T1000 (cell line): ENCODE measurements around the gene FNDC3A.
"Not testable (repeated sequence)": the region's sequence is repeated elsewhere in the genome, so short reads cannot be mapped to it uniquely, and the experiment has no call there.

Experiments
- DNase-seq: peaks from one replicate; lab custom pipeline; 2025; ENCODE audit warnings: mixed read lengths; lab: John Stamatoyannopoulos, UW

FNDC3A gene

GRCh38 chr13:48977286-48977625 is 1.5 kb downstream of the FNDC3A start:
- no peak for DNase-seq

GRCh38 chr13:48977973-48978372 is 2.3 kb downstream of the FNDC3A start:
- no peak for DNase-seq

GRCh38 chr13:48978942-48979601 is 3.4 kb downstream of the FNDC3A start:
- DNase-seq: no peak

GRCh38 chr13:48979892-48980291 is 4.2 kb downstream of the FNDC3A start:
- DNase-seq: no peak

- no peak for DNase-seq
These were observed 7.6 kb downstream of the FNDC3A start for GRCh38 chr13:48983331-48983730.

- no peak for DNase-seq
These were observed 10.0 kb downstream of the FNDC3A start for GRCh38 chr13:48985756-48986155.

- DNase-seq: no peak
These were observed 15.2 kb downstream of the FNDC3A start for GRCh38 chr13:48990900-48991299.

- no peak for DNase-seq
These were observed 17.4 kb downstream of the FNDC3A start for GRCh38 chr13:48993150-48993549.

GRCh38 chr13:48994706-48995105 is 19.0 kb downstream of the FNDC3A start:
- DNase-seq: no peak

GRCh38 chr13:48998641-48999292 is 23.1 kb downstream of the FNDC3A start:
- no peak for DNase-seq

GRCh38 chr13:49000247-49000646 is 24.5 kb downstream of the FNDC3A start:
- no peak for DNase-seq

- not testable (repeated sequence) for DNase-seq
These were observed 43.4 kb downstream of the FNDC3A start for GRCh38 chr13:49018986-49019635.

- no peak for DNase-seq
These were observed 44.6 kb downstream of the FNDC3A start for GRCh38 chr13:49020328-49020727.

- no peak for DNase-seq
These were observed 45.3 kb downstream of the FNDC3A start for GRCh38 chr13:49020940-49021553.

GRCh38 chr13:49021953-49022352 is 46.2 kb downstream of the FNDC3A start:
- no peak for DNase-seq

GRCh38 chr13:49022472-49023144 is 46.9 kb downstream of the FNDC3A start:
- DNase-seq: no peak

- no peak for DNase-seq
These were observed 47.7 kb downstream of the FNDC3A start for GRCh38 chr13:49023431-49023830.

- DNase-seq: no peak
These were observed 51.1 kb downstream of the FNDC3A start for GRCh38 chr13:49026851-49027250.

- DNase-seq: no peak
These were observed 53.9 kb downstream of the FNDC3A start for GRCh38 chr13:49029570-49029969.

GRCh38 chr13:49030213-49030612 is 54.5 kb downstream of the FNDC3A start:
- no peak for DNase-seq

- no peak for DNase-seq
These were observed 65.2 kb downstream of the FNDC3A start for GRCh38 chr13:49040872-49041271.

GRCh38 chr13:49042476-49042875 is 66.8 kb downstream of the FNDC3A start:
- DNase-seq: no peak
